HG02588 (cell line): ENCODE results near the gene ANO1.

Source experiments
- ATAC-seq: cut with Tn5 transposase; IDR thresholded peaks from one replicate; pipeline ENCODE4 v1.9.1; 2021; ENCODE audit warnings: mild to moderate bottlenecking, moderate library complexity; ENCODE audit not compliant: unreplicated experiment

Gene ANO1

GRCh38 chr11:70092959-70093715, 15.0 kb downstream of the ANO1 start:
- ATAC-seq: no peak

DNA sequence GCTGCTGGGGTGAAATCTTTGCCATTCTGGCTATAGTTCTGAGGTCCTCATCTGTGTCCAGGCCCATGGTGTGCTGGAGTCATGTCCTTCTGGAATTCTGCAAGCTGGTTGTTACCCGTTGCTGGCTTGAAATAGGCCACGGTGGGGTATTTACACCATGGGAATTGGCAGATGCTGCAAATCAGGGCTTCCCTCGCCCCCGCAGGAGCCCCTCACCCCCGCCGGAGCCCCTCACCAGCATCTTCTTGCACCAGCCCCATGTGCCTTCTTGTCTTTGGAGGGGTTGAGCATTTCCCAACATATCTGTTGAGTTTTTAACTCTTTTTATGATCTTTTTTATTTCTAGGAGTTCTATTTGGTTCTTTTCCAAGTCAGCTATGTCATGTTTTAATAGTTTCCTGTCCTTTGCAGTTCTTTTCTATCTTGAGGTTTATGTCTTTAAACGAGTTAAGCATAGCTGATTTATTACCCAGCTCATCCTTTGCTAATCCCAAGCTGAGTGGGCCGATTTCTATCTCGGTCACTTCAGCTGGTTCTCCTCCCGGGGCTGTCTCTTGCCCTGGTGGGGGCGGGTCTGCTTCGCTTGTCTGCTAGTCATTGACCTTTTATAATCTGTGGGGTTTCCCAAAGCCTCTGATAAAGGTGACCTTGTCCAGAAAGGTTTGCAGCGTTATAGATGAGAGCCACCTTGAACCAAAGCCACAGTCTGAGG, 17.6 kb downstream of the ANO1 start:
- ATAC-seq: no peak

GRCh38 chr11:70097783-70098563, 19.9 kb downstream of the ANO1 start:
- no peak for ATAC-seq

DNA sequence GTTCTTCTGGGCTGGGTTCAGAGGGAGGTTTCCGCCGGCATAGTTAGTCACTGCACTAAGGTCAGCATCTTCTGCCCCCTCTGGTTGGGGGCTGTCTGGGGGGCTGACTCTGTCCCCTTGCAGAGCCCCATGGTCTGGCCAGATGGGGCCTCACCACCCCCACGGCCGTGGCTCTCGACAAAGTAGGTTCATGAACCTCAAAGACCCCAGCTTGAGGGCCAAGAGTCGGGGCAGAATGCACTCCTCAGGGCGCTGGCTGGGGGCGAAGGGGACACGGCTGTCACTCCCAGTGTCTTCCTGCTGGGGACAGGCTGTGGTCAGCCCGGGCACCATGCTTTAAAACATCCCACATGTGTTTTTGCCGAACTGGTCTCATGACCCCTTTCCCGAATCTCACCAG, 20.8 kb downstream of the ANO1 start:
- ATAC-seq: no peak

DNA sequence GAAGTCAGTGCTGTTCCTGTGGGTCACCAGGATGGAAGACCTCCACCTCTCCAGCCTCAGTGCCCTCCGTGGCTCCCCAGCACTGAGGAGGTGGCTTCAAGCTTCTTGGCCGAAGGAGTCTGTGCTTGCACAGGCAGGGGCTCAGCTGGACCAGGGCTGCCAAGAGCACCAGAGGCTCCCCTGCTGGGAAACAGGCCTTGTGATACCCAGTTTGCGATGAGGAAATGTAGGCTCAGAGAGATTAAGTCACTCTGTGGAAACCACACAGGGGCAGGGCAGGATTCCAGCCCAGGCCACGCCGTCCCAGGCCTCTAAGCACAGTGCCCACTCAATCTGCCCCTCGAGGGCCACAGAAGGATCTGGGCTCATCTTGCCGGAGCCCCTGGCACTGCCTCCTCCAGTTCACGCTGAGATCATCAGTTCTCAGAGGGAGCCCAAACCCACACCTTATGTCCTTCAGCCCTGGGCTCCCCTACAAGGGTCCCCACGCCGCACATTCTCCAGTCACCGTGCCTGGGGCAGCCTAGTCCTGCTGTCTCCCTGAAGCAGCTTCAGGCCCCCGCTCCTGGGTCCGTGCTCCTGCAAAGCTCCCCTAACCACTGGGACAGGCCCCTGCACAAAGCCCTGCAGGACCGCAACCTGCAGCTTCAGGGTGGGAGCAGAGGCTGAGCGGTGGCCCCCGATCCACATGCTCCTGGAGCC, 21.6 kb downstream of the ANO1 start:
- no peak for ATAC-seq

DNA sequence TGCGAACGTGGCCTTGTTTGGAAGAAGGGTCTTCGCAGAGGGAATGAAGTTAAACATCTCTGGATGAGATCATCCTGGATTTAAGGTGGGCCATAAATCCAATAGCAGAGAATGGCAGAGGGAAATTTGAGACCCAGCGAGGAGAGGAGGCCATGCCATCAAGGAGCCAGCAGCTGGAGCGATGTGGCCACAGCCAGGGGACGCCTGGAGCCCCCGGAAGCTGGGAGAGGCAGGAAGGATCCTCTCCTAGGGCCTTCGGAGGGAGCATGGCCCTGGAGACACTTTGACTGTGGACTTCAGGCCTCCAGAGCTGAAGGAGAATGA, 22.1 kb downstream of the ANO1 start:
- no peak for ATAC-seq

- no peak for ATAC-seq
Measured at GRCh38 chr11:70100791-70101190, 22.7 kb downstream of the ANO1 start.

DNA sequence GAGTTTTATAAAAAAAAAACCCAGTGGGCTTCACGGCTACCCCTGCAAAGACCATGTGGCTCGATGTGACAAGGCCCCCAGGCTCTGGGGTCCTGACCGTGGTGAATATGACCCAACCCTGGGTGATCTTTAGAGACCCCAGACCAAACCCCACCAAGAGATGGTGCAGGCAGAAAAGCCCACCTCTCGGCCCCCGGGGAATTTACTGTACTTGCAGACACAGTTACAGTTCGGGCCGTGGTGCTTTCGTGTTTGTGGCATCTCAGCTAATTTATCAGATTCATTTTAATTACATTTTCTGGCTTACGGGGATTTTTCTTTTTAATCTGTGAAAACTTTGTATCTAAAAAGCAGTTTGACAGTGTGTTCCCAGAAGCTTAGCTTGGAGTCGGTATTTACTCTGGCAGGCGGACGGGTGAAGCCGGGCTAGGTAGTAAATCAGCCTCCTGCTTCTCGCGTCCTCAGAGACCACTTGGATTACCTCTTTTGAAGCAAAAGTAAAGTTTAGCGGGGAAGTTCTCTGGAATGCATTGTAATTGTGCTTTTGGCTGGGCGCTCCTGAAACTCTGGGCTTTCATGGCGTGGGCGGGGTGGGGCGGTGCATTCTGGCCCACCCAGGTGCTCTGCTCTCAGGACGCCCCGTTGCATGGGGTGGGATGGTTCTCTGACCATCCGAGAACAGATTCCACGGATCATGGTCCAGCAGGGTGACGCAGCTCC, 25.3 kb downstream of the ANO1 start:
- no peak for ATAC-seq

DNA sequence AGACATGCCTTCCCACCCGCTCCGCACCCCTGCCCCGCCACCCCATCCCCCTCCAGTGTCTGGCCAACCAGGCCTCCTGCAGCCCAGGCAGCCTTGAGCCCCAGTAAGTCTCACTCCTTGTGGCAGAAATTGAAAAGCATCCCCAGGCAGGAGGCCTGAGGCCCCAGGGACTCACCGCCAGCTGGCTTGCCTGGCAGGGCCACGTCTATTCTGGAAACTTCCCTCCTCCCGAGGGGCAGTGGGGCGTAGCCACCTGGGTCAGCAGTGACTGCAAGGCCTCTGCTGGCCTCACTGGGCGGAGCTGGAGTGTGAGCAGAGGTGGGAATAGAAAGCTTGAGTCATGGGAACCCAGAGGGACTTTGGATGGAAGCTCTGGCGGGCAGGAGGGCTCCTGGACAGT, 26.3 kb downstream of the ANO1 start:
- no peak for ATAC-seq

DNA sequence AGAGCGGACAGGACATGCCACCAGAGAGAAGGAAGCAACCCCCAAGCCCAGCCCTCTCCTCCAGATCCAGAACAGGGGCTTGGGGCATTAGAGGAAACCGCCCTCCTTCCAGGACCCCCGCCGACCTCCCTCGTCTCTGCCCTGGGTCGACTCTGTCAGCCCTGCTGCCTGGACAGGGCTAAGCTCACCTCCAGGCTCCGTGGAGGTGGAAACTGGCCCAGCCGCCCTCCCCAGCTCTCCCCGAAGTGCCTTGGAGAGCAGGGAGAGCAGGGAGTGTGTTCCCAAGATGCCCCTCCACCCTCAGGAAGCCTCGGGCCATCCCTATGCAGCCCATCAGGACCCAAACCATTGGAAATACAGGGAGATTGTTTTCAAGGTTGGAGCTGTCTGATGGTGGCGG, 26.8 kb downstream of the ANO1 start:
- no peak for ATAC-seq

GRCh38 chr11:70105369-70105754, 27.2 kb downstream of the ANO1 start:
- ATAC-seq: no peak

- no peak for ATAC-seq
Measured at GRCh38 chr11:70105755-70106571, 27.8 kb downstream of the ANO1 start.

DNA sequence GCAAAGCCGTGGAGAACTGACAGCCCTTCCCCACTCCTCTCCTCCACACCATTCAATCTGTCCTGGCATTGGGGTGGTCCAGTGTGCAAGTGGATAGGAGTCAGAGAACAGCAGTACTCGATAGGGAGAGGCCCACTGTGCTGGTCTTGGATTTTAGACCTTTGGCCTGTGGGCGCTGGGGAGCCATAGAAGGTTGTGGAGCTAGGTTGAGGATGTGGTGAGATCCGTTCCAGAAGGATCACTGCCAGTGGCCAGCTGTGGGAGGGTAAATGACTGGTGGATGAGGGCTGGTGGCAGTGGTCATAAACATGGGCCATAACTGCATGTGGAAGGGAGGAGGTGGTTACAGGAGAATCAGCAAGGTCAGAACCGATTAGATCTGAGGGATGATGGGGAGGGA, 28.6 kb downstream of the ANO1 start:
- no peak for ATAC-seq

DNA sequence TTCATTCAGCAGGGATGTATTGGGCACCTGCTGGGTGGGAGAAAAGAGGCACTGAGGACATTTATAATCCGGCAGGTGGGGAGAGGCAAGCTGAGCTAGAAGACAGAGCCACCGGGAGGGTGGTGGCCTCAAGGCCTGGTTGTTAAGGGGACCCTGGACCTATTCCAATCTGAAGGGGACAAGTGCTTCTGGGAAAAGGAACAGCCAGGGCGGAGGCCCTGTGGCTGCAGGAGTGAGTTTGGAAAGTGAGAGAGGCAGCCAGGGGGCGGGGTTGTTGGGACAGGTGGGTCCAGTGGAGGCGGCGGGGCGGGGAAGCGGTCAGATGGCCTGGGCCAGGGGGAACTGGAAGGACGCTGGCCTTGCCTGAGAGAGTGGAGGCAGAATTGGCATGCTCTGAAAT, 29.1 kb downstream of the ANO1 start:
- ATAC-seq: no peak

DNA sequence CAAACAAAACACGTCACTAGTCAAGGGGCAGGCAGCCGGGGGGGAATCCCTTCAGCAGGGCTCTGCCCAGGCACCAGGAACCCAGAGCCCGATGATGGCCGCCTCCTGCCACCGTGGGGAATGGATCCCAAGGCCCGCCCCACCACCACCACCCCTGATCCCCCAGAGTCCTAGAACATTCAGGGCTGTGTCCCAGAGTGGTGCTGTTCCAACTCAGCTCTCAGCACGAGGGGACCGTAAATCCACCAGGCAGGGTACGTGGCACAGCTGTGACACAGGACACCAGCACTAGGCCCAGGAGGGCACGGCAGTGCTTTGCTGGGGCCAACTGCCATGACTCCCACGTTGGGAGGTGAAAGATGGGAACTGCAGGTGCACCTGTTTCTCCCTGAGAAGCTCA, 29.6 kb downstream of the ANO1 start:
- no peak for ATAC-seq

DNA sequence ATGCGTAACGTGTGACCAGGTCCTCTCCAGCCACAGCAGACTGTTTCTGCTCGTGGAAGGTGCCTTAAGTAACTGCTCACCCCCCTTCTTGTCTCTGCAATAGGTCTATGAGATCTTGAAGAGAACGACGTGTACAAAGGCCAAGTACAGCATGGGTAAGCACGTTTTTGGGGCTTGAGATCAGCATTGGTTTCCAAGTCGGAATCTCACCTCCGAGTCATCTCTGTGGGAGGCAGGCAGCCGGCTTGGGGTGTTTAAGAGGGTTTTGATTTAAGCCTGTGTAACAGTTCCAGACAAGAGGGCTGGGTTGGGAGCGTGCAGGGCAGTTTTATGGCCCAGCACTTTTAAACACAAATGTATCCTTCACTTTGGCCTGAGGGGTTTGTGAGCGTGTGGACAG, 30.1 kb downstream of the ANO1 start:
- ATAC-seq: no peak

DNA sequence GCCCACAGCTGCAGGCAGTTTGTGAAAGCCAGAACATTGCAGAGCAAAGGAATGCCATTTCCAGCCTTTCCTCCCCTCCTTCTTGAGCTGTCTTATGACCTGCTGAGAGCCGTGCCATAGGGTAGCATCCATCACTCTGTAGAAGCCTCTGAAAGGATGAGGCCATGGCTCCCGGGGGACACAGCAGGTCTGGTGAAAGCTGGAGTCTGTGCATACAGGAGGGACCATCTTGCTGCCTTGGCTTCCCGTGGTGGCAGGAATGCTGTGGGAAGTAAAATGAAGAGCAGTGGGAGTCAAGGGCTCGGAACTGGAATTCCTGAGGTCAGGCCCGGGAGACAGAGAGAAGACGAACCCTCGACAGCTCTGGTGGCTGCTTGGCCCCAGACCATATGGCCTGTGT, 30.9 kb downstream of the ANO1 start:
- no peak for ATAC-seq

DNA sequence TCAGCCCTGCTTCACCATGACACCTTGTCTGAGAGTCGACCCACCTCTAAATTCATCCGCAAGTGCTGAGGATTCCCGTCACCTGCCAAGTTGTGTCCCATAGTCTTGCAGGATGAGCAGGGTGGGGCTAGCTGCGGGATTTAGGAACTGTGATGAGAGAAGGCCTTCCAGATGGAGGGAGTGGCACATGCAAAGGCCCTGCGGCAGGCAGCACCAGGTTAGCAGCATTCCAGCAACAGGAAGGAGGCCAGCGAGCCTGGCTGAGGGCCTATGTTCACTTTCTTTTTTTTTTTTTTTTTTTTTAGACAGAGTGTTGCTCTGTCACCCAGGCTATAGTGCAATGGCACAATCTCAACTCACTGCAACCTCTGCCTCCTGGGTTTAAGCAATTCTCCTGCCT, 31.8 kb downstream of the ANO1 start:
- no peak for ATAC-seq

DNA sequence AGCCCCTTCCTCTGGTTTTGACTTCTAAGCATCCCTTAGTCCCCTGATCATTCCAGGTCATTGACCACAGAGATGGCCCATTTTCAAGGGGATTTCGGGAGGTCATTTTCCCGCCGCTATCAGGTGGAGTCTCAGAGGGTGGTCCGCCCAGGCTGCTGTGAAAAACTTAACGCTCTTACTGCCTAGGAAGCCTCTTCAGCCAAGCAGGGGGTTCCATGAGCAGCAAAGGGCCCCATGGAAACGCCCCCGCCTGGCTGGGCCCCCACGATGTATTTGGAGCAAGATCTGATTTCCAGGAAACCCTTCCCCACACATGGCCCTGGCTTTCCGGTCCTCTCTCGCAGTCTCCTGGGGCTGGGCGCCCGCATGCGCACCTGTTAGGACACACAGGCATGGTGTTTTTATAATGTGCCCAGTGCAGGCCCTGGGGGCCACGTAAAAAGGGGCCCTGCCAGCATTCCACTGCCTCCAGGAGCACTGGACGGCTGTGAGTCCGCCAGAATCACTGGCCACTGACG, 32.5 kb downstream of the ANO1 start:
- ATAC-seq: no peak
